Measurements from ENCODE around the gene SNX2.
"Not testable (repeated sequence)": the region's sequence is repeated elsewhere in the genome, so short reads cannot be mapped to it uniquely, and the experiment has no call there.

The SNX2 gene

DNA sequence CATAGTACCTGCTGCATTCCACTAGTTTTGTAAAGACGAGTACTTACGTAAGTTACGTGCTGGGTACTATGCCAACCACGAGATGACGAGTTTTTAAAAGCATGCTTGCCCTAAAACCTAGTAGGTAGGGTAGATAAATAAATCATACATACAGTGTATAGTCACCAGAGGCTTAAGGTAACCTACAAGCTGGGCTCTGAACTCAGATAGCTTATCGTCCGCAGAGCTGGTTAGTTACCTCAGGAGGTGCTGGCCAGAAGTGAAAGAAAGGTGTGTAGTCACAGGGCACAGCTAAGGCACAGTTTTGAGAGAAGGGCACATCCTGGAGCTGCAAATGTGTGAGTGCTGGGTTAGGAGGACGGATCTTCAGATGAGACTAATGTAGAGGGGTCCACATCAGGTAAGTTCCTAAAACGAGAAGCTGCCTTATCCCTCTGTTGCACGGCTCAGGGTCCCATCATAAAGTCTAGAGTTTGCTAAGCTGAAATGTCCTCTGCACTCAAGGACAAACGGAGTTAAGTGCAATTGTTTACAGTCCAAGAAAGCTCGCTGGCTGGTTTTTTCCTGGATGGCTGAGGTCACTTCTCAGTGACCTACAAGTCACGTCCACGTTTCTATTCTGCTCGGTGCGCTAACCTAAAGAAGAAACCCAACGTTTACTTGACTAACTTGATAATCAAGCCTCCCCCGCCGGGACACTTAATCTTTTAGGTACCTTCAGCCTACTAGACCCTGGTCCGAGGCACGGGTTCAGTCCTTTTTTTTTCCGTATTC lies 69.4 kb downstream of the SNX2 start:
- no peak for DNase-seq (ENCODE audit: low read depth in 3 of 3)

DNA sequence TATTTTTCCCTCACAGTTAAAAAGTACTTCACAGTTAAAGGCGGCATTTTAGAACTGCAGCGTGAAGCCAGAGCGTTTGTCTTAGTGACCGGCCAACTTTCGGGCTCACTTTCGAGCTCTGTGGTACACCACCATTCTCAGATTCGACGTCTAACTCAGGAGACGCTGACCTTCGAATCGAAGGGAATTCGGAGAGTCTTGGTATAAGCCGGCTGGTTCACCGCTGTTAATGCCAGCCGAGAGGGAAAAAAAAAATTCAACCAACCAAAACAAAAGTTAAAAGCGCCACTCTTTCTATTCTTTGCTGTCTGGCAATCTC lies 70.0 kb downstream of the SNX2 start:
- peak in 1 of 3 experiments; percentile 6 for DNase-seq (ENCODE audit: low read depth in 3 of 3)

GRCh38 chr5:122845229-122846050 lies 70.6 kb downstream of the SNX2 start, which contains the start of gene SNX24:
Gene SNX24, plus strand, starts transcription at chr5:122845613. Its CDS starts 21 bp downstream, at chr5:122845634.
- DNase-seq (ENCODE audit: low read depth in 3 of 3), result peak; percentile 29 to 68 (median 44)

- DNase-seq (ENCODE audit: low read depth in 3 of 3), result no peak
These were observed 71.2 kb downstream of the SNX2 start for GRCh38 chr5:122846051-122846550.

GRCh38 chr5:122847687-122848081 lies 72.8 kb downstream of the SNX2 start:
- no peak for DNase-seq (ENCODE audit: low read depth in 3 of 3)

DNA sequence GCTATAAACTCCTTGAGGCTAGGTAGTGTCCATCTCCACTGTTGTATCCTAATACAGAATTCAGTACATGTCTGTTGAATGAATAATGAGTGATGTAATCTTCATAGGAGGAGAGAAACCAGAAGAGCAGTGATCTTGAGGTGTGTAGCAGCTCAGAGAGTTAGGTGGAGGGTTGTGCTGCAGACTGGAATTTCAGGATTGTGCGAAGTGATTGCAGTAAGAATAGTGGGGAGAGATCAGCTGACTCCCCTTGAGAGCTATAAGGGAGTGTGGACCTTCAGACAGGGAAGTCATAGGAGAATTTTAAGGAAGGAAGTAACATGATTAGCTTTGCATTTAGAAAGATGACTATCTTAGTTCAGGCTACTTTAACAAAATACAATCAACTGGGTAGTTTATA lies 74.9 kb downstream of the SNX2 start:
- no peak for DNase-seq (ENCODE audit: low read depth in 3 of 3)

DNA sequence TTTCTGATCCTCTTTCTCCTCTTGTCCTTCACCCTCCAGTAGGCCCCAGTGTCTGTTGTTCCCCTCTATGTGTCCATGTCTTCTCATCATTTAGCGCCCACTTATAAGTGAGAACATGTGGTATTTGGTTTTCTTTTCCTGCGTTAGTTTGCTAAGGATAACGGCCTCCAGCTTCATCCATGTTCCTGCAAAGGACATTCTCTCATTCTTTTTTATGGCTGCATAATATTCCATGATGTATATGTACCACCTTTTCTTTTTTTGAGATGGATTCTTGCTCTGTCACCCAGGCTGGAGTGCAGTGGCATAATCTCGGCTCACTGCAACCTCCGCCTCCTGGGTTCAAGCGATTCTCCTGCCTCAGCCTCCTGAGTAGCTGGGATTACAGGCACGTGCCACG lies 82.7 kb downstream of the SNX2 start:
- DNase-seq (ENCODE audit: low read depth in 3 of 3), result not testable (repeated sequence)

DNA sequence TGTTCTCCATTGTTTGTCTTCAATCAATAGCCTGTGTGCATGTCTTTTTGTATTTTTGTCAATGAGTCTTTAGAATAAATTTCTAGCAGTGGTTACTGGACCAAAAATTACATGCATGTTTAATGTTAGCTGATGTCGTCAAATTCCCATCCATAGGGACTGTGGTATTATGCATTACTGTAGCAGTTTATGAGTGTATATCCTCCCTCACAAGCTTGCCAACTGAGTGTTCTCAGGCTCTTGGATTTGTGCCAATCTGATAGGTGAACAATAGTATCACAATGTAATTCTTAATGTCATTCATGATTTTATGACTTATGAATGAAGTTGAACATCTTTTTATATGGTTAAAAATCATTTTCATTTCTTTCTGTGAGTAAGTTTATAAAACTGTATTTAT lies 83.6 kb downstream of the SNX2 start:
- DNase-seq (ENCODE audit: low read depth in 3 of 3), result no peak

DNA sequence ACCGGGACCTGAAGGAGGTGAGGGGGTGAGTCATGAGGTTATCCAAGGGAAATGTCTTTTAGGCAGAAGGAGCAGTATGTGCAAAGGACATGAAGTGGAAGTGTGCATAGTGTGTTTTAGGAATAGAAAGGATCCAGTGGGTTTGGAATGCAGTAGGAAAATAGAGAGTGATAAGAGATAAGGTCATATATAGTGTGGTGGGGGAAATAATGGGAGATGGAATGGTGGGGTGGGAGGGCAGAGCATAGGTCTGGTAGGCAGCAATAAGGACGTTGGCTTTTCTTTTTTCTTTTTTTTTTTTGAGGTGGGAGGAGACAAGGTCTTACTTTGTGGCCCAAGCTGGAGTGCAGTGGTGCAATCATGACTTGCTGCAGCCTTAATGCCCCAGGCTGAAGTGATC lies 88.4 kb downstream of the SNX2 start:
- no peak for DNase-seq (ENCODE audit: low read depth in 3 of 3)

DNA sequence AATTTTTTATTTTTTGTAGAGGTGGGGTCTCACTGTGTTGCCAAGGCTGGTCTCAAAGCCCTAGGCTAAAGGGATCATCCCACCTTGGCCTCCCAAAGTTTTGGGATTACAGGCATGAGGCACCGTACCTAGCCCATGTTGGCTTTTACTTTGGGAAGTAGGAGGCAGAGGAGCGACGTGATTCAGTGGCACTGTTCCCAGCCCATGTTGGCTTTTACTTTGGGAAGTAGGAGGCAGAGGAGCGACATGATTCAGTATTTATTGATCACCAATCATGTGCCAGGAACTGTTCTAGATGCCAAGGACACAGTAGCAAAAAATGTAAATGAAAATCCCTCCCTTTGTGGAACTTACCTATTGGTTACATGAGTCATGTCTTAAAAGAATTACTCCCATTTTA lies 88.8 kb downstream of the SNX2 start:
- no peak for DNase-seq (ENCODE audit: low read depth in 3 of 3)

GRCh38 chr5:122864400-122864799 lies 89.5 kb downstream of the SNX2 start:
- DNase-seq (ENCODE audit: low read depth in 3 of 3), result no peak

GRCh38 chr5:122864842-122865241 lies 90.0 kb downstream of the SNX2 start:
- DNase-seq (ENCODE audit: low read depth in 3 of 3), result no peak

GRCh38 chr5:122870219-122870856 lies 95.5 kb downstream of the SNX2 start:
- no peak for DNase-seq (ENCODE audit: low read depth in 3 of 3)

GRCh38 chr5:122871661-122872060 lies 96.8 kb downstream of the SNX2 start:
- no peak for DNase-seq (ENCODE audit: low read depth in 3 of 3)

DNA sequence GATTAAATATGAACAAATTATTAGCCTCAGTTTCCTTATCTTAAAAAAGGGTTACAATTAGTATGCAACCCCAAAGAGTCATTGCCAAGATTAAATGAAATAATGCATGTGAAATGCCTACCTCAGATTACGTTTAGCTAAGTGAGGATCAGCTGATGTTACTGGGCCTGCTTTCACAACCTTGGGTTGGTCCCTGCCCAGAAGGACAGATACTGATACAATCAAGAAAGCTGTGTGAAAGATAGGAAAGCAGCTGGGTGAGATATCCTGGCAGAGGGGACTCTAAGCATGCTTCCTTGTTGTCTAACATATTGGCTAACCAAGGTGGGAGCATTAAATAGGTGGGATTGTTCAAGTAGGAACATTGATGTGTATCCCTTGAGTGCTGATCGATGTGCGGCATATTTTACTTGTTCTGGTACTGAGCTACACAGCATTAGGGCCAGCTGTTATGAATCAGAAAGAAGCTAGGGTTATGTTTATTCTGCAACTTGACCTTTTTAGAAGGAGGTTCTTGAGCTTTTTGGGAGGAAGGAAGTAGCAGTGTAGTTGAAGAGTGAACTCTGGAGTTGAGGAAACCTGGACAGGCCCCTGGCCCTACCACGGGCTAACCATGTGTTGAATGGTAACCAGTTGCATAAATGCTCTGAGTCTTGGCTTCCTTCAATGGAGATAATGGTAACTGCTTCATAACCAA lies 99.4 kb downstream of the SNX2 start:
- no peak for DNase-seq (ENCODE audit: low read depth in 3 of 3)

DNA sequence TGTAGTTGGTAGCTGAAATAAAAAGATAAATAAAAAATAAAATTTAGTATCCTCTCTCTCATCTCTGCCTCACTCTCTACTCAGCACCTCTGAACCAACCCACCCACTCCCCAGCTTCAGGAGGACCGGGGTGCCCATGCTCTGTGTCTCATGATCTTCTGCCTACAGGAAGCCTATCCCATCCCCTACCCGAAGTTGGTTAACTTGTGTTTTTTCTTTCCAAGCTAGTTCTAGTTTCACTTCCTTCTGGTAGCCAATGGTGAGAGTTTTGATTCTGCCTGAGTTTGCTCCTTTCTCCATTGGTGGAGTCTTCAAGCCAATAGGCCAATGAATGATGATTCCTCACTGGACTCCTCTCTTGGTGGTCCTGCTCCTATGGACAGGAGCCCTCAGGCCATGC lies 102.6 kb downstream of the SNX2 start:
- DNase-seq (ENCODE audit: low read depth in 3 of 3), result no peak

- no peak for DNase-seq (ENCODE audit: low read depth in 3 of 3)
These were observed 104.2 kb downstream of the SNX2 start for GRCh38 chr5:122879076-122879475.

Measured in stimulated activated CD4-positive, alpha-beta T cell treated with anti-CD3 and anti-CD28 coated beads, TNF-alpha, amount 100 ng/mL, for 24 hours (primary cell).